Measurements from ENCODE around the gene ADAP1. TPM values are rescaled to one million over a fixed set of nuclear protein-coding genes. Genes with fewer than 3 reads are reported as not detected.

The ADAP1 gene
- total and polyA plus RNA-seq, 2 of the 13 experiments (the other 11 are each of a cell fraction or from before 2014, with no cell fraction given): 10.5 to 24.6 TPM

DNA sequence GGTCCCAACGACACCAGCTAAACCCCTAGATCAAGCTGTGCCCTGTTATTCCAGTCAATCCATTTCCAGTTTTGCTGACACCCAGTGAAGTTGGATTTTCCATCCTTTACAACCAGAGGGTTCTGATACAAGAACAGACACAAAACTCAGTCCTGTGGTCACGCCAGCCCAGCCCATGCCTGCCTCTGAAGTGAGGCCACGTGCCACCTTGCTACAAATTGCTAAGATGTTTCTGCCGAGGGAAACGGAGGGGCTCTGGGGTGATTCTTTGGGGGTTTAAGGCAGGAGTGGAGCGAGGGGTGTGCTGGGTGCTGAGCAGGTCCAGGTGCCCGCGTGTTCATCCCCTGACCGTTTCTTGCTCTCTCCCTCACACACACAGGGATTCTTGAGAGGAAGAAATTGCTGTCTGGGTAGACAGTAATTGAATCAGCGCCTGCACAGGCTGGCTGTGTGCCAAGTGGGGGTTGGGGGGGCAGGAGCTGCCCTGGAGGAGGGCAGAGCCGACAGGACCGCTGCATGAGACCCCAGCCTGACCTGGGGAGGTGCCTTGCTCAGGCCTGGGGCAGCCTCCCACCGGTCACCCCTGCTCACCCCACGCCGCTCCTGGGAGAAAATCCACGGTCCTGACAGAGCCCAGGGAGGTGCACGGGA is 38.1 kb downstream of the ADAP1 start (continued):
- no peak for TF ChIP-seq ZNF232 (CRISPR knock-in tag; IDR thresholded peaks at IDR 0.05; ENCODE audit: borderline replicate concordance)
- no peak for TF ChIP-seq HOXD1 (CRISPR knock-in tag; IDR thresholded peaks at IDR 0.05)

DNA sequence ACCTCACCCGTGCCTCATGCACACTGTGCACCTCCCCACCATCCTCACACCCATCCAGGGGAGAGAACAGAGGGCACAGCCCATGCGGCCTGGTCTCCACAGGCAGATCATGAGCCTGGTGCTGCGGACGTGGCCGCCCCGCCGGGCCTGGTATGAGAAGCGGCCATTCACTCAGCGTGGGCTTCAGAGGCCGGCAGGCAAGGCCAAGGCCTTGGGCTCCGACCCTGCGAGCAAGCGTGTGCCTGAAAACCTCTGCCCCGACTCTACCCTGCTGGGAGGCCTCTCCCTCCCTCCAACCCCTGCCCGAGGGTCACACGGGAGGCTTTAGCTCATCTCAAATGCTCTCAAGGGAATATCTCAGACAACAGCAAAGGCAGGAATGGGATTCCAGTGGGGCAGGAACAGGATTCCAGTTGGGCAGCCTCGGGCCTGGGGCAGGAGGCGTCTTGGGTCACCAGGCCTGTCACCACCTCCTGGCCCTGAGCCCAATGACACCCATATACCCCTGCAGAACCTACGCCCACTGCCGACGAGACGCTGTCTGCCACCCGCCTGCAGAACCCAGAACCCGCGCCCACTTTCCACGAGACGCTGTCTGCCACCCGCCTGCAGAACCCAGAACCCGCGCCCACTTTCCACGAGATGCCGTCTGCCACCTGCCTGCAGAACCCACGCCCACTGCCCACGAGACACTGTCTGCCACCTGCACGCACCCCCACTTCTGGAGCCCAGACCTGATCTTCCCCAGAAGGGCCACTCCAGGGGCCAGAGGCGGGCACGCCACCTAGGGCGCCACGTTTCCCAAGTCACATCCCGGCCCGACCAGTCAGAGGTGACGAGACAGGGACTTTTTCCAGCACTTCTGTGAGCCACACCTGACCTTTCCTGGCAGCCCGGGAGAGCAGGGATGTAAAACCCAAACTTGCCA is 38.9 kb downstream of the ADAP1 start:
- in situ Hi-C loops (cut with HindIII; ENCODE audit: extremely low pct_ligation_motif_present, low pct_unique_long_range_greater_than_20kb): no loop called here
- no peak overlapping the region for H3K27ac ChIP-seq (ENCODE audit: extremely low read length, insufficient read depth, low read length)
- no peak overlapping the region for H3K4me3 ChIP-seq (replicated peaks in 1 of 3; ENCODE audit: insufficient read depth in 1 of 3, low read depth in 2 of 3, low read length in 3 of 3)
- no peaks in the 10 kb centered on the region for H3K27me3 ChIP-seq (ENCODE audit: control insufficient read depth in 1 of 2, insufficient read depth in 2 of 2, low read length in 2 of 2)
- H3K9me3 ChIP-seq (ENCODE audit: low read length): no peaks in the 10 kb centered on the region
- no peak overlapping the region for H3K9ac ChIP-seq (ENCODE audit: insufficient read depth, low read depth, low read length)
- H4K20me1 ChIP-seq (ENCODE audit: insufficient read depth, low read length): no peaks in the 10 kb centered on the region
- FAIRE-seq: no peak
- DNase-seq (ENCODE audit: low spot score): no peak
- H2AFZ ChIP-seq (ENCODE audit: low read length): no peak overlapping the region
- no peaks in the 10 kb centered on the region for H3K36me3 ChIP-seq (replicated peaks in 1 of 2; ENCODE audit: control insufficient read depth in 1 of 2, insufficient read depth in 2 of 2, low read length in 2 of 2)
- WGBS (ENCODE audit: low lambda C conversion rate): 94% methylated on average over 32 of the region's 43 CpGs
- ChIA-PET CTCF (ENCODE audit: low intra/inter-chr PET ratio, low total read pairs) (no interaction called here), POLR2A (no interaction called here)
- peaks cover 8% of the 10 kb centered on the region; the same call in 1 of the 2 replicates for H3K4me1 ChIP-seq (ENCODE audit: insufficient read depth, low read length)
- BruUV-seq (replicated peaks): no TSS peak
- H3K4me2 ChIP-seq (ENCODE audit: low read depth, low read length): no peak overlapping the region
- intact Hi-C loops (cut with micrococcal nuclease; ENCODE audit: unreplicated experiment): no loop called here
- ATAC-seq: peak; percentile 23; the same call in 2 of the 3 replicates
- H3K79me2 ChIP-seq (ENCODE audit: insufficient read depth, low read length): no peaks in the 10 kb centered on the region
- TF ChIP-seq NRL (CRISPR knock-in tag; IDR thresholded peaks at IDR 0.05; ENCODE audit: borderline replicate concordance): no peak
- TF ChIP-seq SMAD1 (CRISPR knock-in tag; IDR thresholded peaks at IDR 0.05; ENCODE audit: borderline replicate concordance, low read depth): no peak
- TF ChIP-seq MYC (CRISPR knock-in tag; IDR thresholded peaks at IDR 0.05; ENCODE audit: borderline replicate concordance): no peak
- no peak for TF ChIP-seq ZFY (CRISPR knock-in tag; IDR thresholded peaks at IDR 0.05)
- TF ChIP-seq, protein P1, sequence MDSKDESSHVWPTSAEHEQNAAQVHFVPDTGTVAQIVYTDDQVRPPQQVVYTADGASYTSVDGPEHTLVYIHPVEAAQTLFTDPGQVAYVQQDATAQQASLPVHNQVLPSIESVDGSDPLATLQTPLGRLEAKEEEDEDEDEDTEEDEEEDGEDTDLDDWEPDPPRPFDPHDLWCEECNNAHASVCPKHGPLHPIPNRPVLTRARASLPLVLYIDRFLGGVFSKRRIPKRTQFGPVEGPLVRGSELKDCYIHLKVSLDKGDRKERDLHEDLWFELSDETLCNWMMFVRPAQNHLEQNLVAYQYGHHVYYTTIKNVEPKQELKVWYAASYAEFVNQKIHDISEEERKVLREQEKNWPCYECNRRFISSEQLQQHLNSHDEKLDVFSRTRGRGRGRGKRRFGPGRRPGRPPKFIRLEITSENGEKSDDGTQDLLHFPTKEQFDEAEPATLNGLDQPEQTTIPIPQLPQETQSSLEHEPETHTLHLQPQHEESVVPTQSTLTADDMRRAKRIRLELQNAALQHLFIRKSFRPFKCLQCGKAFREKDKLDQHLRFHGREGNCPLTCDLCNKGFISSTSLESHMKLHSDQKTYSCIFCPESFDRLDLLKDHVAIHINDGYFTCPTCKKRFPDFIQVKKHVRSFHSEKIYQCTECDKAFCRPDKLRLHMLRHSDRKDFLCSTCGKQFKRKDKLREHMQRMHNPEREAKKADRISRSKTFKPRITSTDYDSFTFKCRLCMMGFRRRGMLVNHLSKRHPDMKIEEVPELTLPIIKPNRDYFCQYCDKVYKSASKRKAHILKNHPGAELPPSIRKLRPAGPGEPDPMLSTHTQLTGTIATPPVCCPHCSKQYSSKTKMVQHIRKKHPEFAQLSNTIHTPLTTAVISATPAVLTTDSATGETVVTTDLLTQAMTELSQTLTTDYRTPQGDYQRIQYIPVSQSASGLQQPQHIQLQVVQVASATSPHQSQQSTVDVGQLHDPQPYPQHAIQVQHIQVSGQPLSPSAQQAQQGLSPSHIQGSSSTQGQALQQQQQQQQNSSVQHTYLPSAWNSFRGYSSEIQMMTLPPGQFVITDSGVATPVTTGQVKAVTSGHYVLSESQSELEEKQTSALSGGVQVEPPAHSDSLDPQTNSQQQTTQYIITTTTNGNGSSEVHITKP (CRISPR knock-in tag; IDR thresholded peaks at IDR 0.05; ENCODE audit: low read depth): no peak
- no peak for TF ChIP-seq MAFF (IDR thresholded peaks at IDR 0.05; ENCODE audit: low read depth, low read length)
